Activated B cell treated with CpG ODN at 0.5 μM for 24 hours (primary cell): ENCODE measurements around the gene CAPN13. TPM values are rescaled to one million over a fixed set of nuclear protein-coding genes. Genes with fewer than 3 reads are reported as not detected.

Experiments
- ATAC-seq: fragments of 200-7000 bp; cut with Tn5 transposase; one replicate; pipeline ENCODE4 v1.10.0; 2021; ENCODE audit warnings: low read depth, mild to moderate bottlenecking, moderate library complexity
- CTCF ChIA-PET: fragments of 350-600 bp; sonication (Branson Sonifier 250); formaldehyde crosslinking; loops from one replicate; lab custom pipeline; 2021; ENCODE audit warnings: antibody characterized with exemption; lab: Charles Lee
- POLR2A ChIA-PET: fragments of 350-600 bp; sonication (Branson Sonifier 250); formaldehyde crosslinking; loops from one replicate; lab custom pipeline; 2021; ENCODE audit warnings: antibody characterized with exemption; lab: Charles Lee
- DNase-seq: peaks from one replicate; pipeline ENCODE4 v3.0.0; 2022
- H3K27ac Mint-ChIP-seq: one replicate; pipeline ENCODE4 v1.8.0; 2020; ENCODE audit warnings: mixed read lengths
- H3K27me3 Mint-ChIP-seq: one replicate; pipeline ENCODE4 v1.8.0; 2021; ENCODE audit warnings: mixed read lengths
- H3K36me3 Mint-ChIP-seq: one replicate; pipeline ENCODE4 v1.8.0; 2021; ENCODE audit warnings: low read depth, mixed read lengths
- H3K4me1 Mint-ChIP-seq: one replicate; pipeline ENCODE4 v1.8.0; 2021; ENCODE audit warnings: mixed read lengths
- H3K4me3 Mint-ChIP-seq: one replicate; pipeline ENCODE4 v1.8.0; 2020; ENCODE audit warnings: mild to moderate bottlenecking, mixed read lengths
- H3K9me3 Mint-ChIP-seq: one replicate; pipeline ENCODE4 v1.8.0; 2020; ENCODE audit warnings: mixed read lengths
- CTCF ChIP-seq: fragments of 200-600 bp; IDR thresholded peaks from one replicate; pipeline ENCODE4 v1.8.0; 2022; ENCODE audit warnings: antibody characterized with exemption, mild to moderate bottlenecking
- intact Hi-C: fragments of 100-400 bp; cut with micrococcal nuclease; formaldehyde crosslinking; loops from one replicate; pipeline ENCODE4 v1.15.1; 2024
- total RNA-seq: library from RNA; stranded (reverse); gene quantifications from 2 replicates; pipeline ENCODE4 v1.2.3, GENCODE V29; 2022

The CAPN13 gene
- total RNA-seq, 1 donor from 2014 or later, result not detected

GRCh38 chr2:30775833-30776232 is 31.4 kb downstream of the CAPN13 start:
- ChIA-PET POLR2A (no interaction called here), CTCF (no interaction called here)
- Mint-ChIP-seq H3K4me3 (no peak overlapping the region), H3K4me1 (no peaks in the 10 kb centered on the region), H3K9me3 (no peaks in the 10 kb centered on the region), H3K27me3 (peaks cover 5% of the 10 kb centered on the region), H3K27ac (no peak overlapping the region), H3K36me3 (no peaks in the 10 kb centered on the region)
- ATAC-seq, result no peak
- intact Hi-C loops, result no loop called here
- DNase-seq, result no peak
- no peak for TF ChIP-seq CTCF

GRCh38 chr2:30772021-30772705 is 35.1 kb downstream of the CAPN13 start:
- H3K9me3 Mint-ChIP-seq, result no peaks in the 10 kb centered on the region
- no peaks in the 10 kb centered on the region for H3K4me1 Mint-ChIP-seq
- ATAC-seq (no peak), DNase-seq (no peak)
- no peaks in the 10 kb centered on the region for H3K36me3 Mint-ChIP-seq
- H3K27ac Mint-ChIP-seq, result no peak overlapping the region
- no peak for TF ChIP-seq CTCF
- intact Hi-C loops, result no loop called here
- no peak overlapping the region for H3K4me3 Mint-ChIP-seq
- ChIA-PET POLR2A (no interaction called here), CTCF (no interaction called here)
- peaks cover 23% of the 10 kb centered on the region for H3K27me3 Mint-ChIP-seq

- no peaks in the 10 kb centered on the region for H3K4me1 Mint-ChIP-seq
- no peaks in the 10 kb centered on the region for H3K9me3 Mint-ChIP-seq
- no peak overlapping the region for H3K4me3 Mint-ChIP-seq
- H3K36me3 Mint-ChIP-seq, result no peaks in the 10 kb centered on the region
- no peak for TF ChIP-seq CTCF
- intact Hi-C loops, result no loop called here
- ChIA-PET POLR2A (no interaction called here), CTCF (interaction anchor here (0.7 kb wide), 1 partner anchor 59 kb away, joined by 3 read pairs; no protein-coding TSS in a partner anchor)
- peaks cover 32% of the 10 kb centered on the region for H3K27me3 Mint-ChIP-seq
- ATAC-seq (no peak), DNase-seq (no peak)
- no peak overlapping the region for H3K27ac Mint-ChIP-seq
These were observed 36.2 kb downstream of the CAPN13 start for GRCh38 chr2:30770816-30771576.

GRCh38 chr2:30769891-30770462 is 37.3 kb downstream of the CAPN13 start:
- DNase-seq (no peak), ATAC-seq (no peak)
- H3K27me3 Mint-ChIP-seq, result peaks cover 32% of the 10 kb centered on the region
- H3K9me3 Mint-ChIP-seq, result no peaks in the 10 kb centered on the region
- ChIA-PET POLR2A (no interaction called here), CTCF (no interaction called here)
- no peak for TF ChIP-seq CTCF
- no peak overlapping the region for H3K27ac Mint-ChIP-seq
- no peak overlapping the region for H3K4me3 Mint-ChIP-seq
- intact Hi-C loops, result no loop called here
- no peaks in the 10 kb centered on the region for H3K4me1 Mint-ChIP-seq
- no peaks in the 10 kb centered on the region for H3K36me3 Mint-ChIP-seq

- Mint-ChIP-seq H3K36me3 (no peaks in the 10 kb centered on the region), H3K27me3 (peaks cover 36% of the 10 kb centered on the region), H3K27ac (no peak overlapping the region), H3K4me1 (no peaks in the 10 kb centered on the region), H3K4me3 (no peak overlapping the region), H3K9me3 (no peaks in the 10 kb centered on the region)
- DNase-seq (no peak), ATAC-seq (no peak)
- intact Hi-C loops, result no loop called here
- ChIA-PET CTCF (no interaction called here), POLR2A (no interaction called here)
- no peak for TF ChIP-seq CTCF
These were observed 37.8 kb downstream of the CAPN13 start for GRCh38 chr2:30769481-30769780.
